Lower leg skin (tissue), 3 donors: ENCODE data around the gene POLR1D.

Experiments
- CTCF ChIP-seq, 3 donors: fragments of 450-650 bp; IDR thresholded peaks; one replicate each; pipeline ENCODE4 v1.5.1; 2016; ENCODE audit warnings: antibody characterized with exemption in 3 of 3, mild to moderate bottlenecking in 3 of 3, moderate library complexity in 2 of 3
- POLR2A ChIP-seq, 2 donors: fragments of 450-650 bp; IDR thresholded peaks; one replicate each; pipeline ENCODE4 v1.6.1; 2016 to 2017; ENCODE audit warnings: antibody characterized with exemption in 2 of 2, mild to moderate bottlenecking in 1 of 2, moderate library complexity in 1 of 2

DNA sequence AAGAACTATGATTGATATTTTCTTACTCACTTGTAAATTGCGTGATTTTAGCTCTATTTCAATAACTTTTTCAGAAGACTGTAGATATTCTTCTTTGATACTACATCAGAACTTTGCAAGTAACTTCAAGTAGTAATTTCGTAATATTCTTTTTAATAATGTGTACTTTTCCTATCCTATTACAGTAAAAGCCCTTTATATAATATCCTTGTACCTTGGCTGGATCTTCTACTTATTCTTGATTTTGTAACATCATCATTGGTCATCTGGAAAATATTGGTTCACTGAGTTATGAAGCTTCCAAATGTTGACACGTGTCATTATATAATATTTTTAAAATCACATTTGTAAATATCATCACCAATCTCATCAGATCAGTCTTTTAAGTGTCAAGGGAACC lies 32.4 kb downstream of the POLR1D start:
- TF ChIP-seq CTCF (IDR thresholded peaks at IDR 0.05), result no peak
- no peak for TF ChIP-seq POLR2A (IDR thresholded peaks at IDR 0.05)
